ENCODE results near the gene OR2T1.
"Not testable (repeated sequence)": the region's sequence is repeated elsewhere in the genome, so short reads cannot be mapped to it uniquely, and the experiment has no call there.

OR2T1 gene

GRCh38 chr1:248436303-248436702 is 33.5 kb downstream of the OR2T1 start:
- not testable (repeated sequence) for DNase-seq

GRCh38 chr1:248438668-248439067 is 35.8 kb downstream of the OR2T1 start:
- DNase-seq, result not testable (repeated sequence)

GRCh38 chr1:248439283-248439682 is 36.4 kb downstream of the OR2T1 start:
- not testable (repeated sequence) for DNase-seq

- not testable (repeated sequence) for DNase-seq
Observed at GRCh38 chr1:248442500-248443277, 39.8 kb downstream of the OR2T1 start.

GRCh38 chr1:248444603-248445002 is 41.8 kb downstream of the OR2T1 start:
- not testable (repeated sequence) for DNase-seq

- DNase-seq, result not testable (repeated sequence)
Observed at GRCh38 chr1:248445399-248445798, 42.6 kb downstream of the OR2T1 start, which contains the start of gene OR2T2. Gene OR2T2 (plus strand): TSS chr1:248445637. CDS start chr1:248452798, 7,161 bp downstream.

- not testable (repeated sequence) for DNase-seq
Observed at GRCh38 chr1:248448409-248449074, 45.7 kb downstream of the OR2T1 start.

GRCh38 chr1:248449821-248450465 is 47.1 kb downstream of the OR2T1 start:
- not testable (repeated sequence) for DNase-seq

GRCh38 chr1:248450466-248451145 is 47.8 kb downstream of the OR2T1 start:
- DNase-seq, result not testable (repeated sequence)

GRCh38 chr1:248453619-248454018 is 50.8 kb downstream of the OR2T1 start:
- DNase-seq, result not testable (repeated sequence)

GRCh38 chr1:248455045-248455444 is 52.2 kb downstream of the OR2T1 start:
- not testable (repeated sequence) for DNase-seq

GRCh38 chr1:248456635-248457034 is 53.8 kb downstream of the OR2T1 start:
- not testable (repeated sequence) for DNase-seq

All from NCI-H2227 treated with DMSO at 0.1 percent for 48 hours (cell line).